Measurements from ENCODE around the gene AKAP6. TPM values are rescaled to one million over a fixed set of nuclear protein-coding genes. Genes with fewer than 3 reads are reported as not detected.

The AKAP6 gene
- total RNA-seq, 6 experiments from 2014 or later: 1.7 to 9.6 (median 4.3) TPM

- peaks cover 0 to 29% (median 0%) of the 10 kb centered on the region in 4 donors for H3K4me1 ChIP-seq
- DNase-seq: no peak
- no peaks in the 10 kb centered on the region for H3K9me3 ChIP-seq
- intact Hi-C loops (cut with DNase I): no loop called here
- no peaks in the 10 kb centered on the region for H3K27me3 ChIP-seq
- TF ChIP-seq POLR2A (IDR thresholded peaks at IDR 0.05): no peak
- TF ChIP-seq CTCF (IDR thresholded peaks at IDR 0.05): no peak
- no peaks in the 10 kb centered on the region for H3K36me3 ChIP-seq
- ATAC-seq: no peak
- no peak overlapping the region for H3K4me3 ChIP-seq
- WGBS (ENCODE audit: insufficient coverage, low coverage, low lambda C conversion rate, missing lambda C conversion rate): 83% methylated on average over 3 of the region's 3 CpGs
- no peak overlapping the region for H3K27ac ChIP-seq
These were observed 181.7 kb downstream of the AKAP6 start for GRCh38 chr14:32510815-32511214.

GRCh38 chr14:32512348-32512747 lies 183.2 kb downstream of the AKAP6 start:
- H3K4me3 ChIP-seq: no peak overlapping the region
- 69% methylated on average over 3 of the region's 3 CpGs for WGBS (ENCODE audit: insufficient coverage, low coverage, low lambda C conversion rate, missing lambda C conversion rate)
- H3K27me3 ChIP-seq: no peaks in the 10 kb centered on the region
- no peak overlapping the region for H3K27ac ChIP-seq
- no peaks in the 10 kb centered on the region for H3K36me3 ChIP-seq
- intact Hi-C loops (cut with DNase I): no loop called here
- no peak for TF ChIP-seq CTCF (IDR thresholded peaks at IDR 0.05)
- H3K9me3 ChIP-seq: no peaks in the 10 kb centered on the region
- no peak for DNase-seq
- no peak for ATAC-seq
- peaks cover 0 to 29% (median 0%) of the 10 kb centered on the region in 4 donors for H3K4me1 ChIP-seq

- Histone ChIP-seq H3K27ac (no peak overlapping the region), H3K36me3 (no peaks in the 10 kb centered on the region), H3K27me3 (no peaks in the 10 kb centered on the region), H3K9me3 (no peaks in the 10 kb centered on the region), H3K4me3 (no peak overlapping the region), H3K4me1 (peaks cover 0 to 29% (median 0%) of the 10 kb centered on the region in 4 donors)
- TF ChIP-seq POLR2A (IDR thresholded peaks at IDR 0.05) (no peak), CTCF (IDR thresholded peaks at IDR 0.05) (peak in 1 of 4 donors; percentile 2)
- ATAC-seq: no peak
- intact Hi-C loops (cut with DNase I): no loop called here
- no peak for DNase-seq
These were observed 183.7 kb downstream of the AKAP6 start for GRCh38 chr14:32512813-32513212.

DNA sequence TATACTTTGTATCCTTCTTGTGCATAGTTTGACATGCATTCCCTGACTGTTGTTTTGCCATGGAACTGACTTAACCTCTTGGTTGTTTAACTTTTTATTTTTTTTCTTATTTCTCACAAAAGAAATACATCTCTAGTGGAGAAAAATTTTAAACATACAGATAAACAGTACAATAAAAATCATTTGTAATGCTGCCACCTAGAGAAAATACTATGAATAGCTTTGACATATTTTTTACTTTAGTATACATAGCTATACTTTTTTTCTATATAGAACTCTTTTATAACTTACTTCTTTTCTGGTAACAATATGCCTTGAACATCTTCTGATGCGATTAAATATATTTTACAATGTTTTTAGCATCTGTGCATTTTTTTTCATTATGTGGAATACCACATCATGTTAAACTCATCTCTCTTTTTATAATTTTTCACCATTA lies 184.5 kb downstream of the AKAP6 start:
- H3K4me1 ChIP-seq: peaks cover 0 to 29% (median 0%) of the 10 kb centered on the region in 4 donors
- H3K4me3 ChIP-seq: peak overlapping the region in 1 of 3 donors; percentile 17
- 59% methylated on average over 1 of the region's 1 CpG for WGBS (ENCODE audit: insufficient coverage, low coverage, low lambda C conversion rate, missing lambda C conversion rate)
- peak overlapping the region in 1 of 3 donors; percentile 5 for H3K27ac ChIP-seq
- TF ChIP-seq POLR2A (IDR thresholded peaks at IDR 0.05) (no peak), CTCF (IDR thresholded peaks at IDR 0.05) (peak; percentile 34 to 56 (median 54))
- H3K36me3 ChIP-seq: no peaks in the 10 kb centered on the region
- intact Hi-C loops (cut with DNase I): no loop called here
- peak in 2 of 4 donors; percentile 28 to 42 for ATAC-seq
- no peaks in the 10 kb centered on the region for H3K27me3 ChIP-seq
- DNase-seq: no peak
- no peaks in the 10 kb centered on the region for H3K9me3 ChIP-seq

DNA sequence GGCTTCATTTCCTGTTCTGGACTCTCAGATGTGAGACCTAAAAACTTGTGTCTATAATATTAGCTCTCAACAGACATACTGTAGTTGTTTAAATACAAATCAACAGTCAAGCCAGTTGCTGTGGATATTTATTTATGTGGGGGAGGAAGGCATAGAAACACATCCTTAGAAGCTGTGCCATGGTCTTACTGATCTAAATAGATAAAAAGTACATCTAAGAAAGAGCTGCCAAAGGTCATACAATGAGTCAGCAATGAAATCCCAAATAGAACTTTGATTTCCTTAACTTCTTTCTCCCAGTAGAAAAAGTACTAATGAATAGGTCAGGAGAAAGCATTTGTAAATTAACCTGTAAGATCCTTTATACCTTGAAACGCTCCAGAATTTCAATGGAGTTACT lies 185.1 kb downstream of the AKAP6 start:
- Histone ChIP-seq H3K27ac (peak overlapping the region in 1 of 3 donors; percentile 5), H3K36me3 (no peaks in the 10 kb centered on the region), H3K4me3 (peak overlapping the region in 1 of 3 donors; percentile 17), H3K9me3 (no peaks in the 10 kb centered on the region), H3K4me1 (peaks cover 0 to 25% (median 0%) of the 10 kb centered on the region in 4 donors), H3K27me3 (no peaks in the 10 kb centered on the region)
- no peak for DNase-seq
- TF ChIP-seq CTCF (IDR thresholded peaks at IDR 0.05): no peak
- TF ChIP-seq POLR2A (IDR thresholded peaks at IDR 0.05): no peak
- WGBS (ENCODE audit: insufficient coverage, low coverage, low lambda C conversion rate, missing lambda C conversion rate): 28% methylated on average over 1 of the region's 1 CpG
- intact Hi-C loops (cut with DNase I): no loop called here
- ATAC-seq: peak in 3 of 4 donors; percentile 25 to 38 (median 29)

Data from right lobe of liver (tissue), 6 donors.